B cell (primary cell): ENCODE data around the gene EXOC6B. TPM values are rescaled to one million over a fixed set of nuclear protein-coding genes. Genes with fewer than 3 reads are reported as not detected.

Experiments used
- ATAC-seq: fragments of 200-7000 bp; cut with Tn5 transposase; one replicate; pipeline ENCODE4 v1.10.0; 2021; ENCODE audit warnings: low read depth, mild to moderate bottlenecking, moderate number of reproducible peaks, moderate library complexity
- CTCF ChIA-PET: fragments of 350-600 bp; sonication (Branson Sonifier 250); formaldehyde crosslinking; loops from one replicate; lab custom pipeline; 2021; ENCODE audit warnings: antibody characterized with exemption, inconsistent platforms; lab: Charles Lee
- POLR2A ChIA-PET: fragments of 350-600 bp; sonication (Branson Sonifier 250); formaldehyde crosslinking; loops from one replicate; lab custom pipeline; 2021; ENCODE audit warnings: antibody characterized with exemption; lab: Charles Lee
- DNase-seq: peaks from one replicate; pipeline ENCODE4 v3.0.0; 2013
- H2AFZ ChIP-seq: 2 replicates; pipeline ENCODE4 v1.6.1; 2012; ENCODE audit warnings: mild to moderate bottlenecking, low read depth, low read length; ENCODE audit not compliant: insufficient read depth, poor library complexity, severe bottlenecking
- H3K27ac ChIP-seq, 2 donors: 1 replicate in 1 of 2; 2 replicates in 1 of 2; pipeline ENCODE4 v1.5.1; 2012 to 2013; ENCODE audit warnings: low read length in 2 of 2, mild to moderate bottlenecking in 2 of 2, moderate library complexity in 1 of 2
- H3K27me3 ChIP-seq, 4 experiments: fragments of 200-600 bp in 1 of 4; sonication (generic) in 1 of 4; replicated peaks in 1 of 4; 1 replicate in 2 of 4; 2 replicates in 2 of 4; pipeline versions ENCODE4 v1.6.1 to v1.7.0; 2013 to 2016; ENCODE audit warnings: low read length in 3 of 4, mild to moderate bottlenecking in 2 of 4, mixed read lengths in 1 of 4, moderate library complexity in 1 of 4; ENCODE audit not compliant: insufficient read depth in 4 of 4, control insufficient read depth in 3 of 4; ENCODE audit errors: control extremely low read depth in 1 of 4
- H3K36me3 ChIP-seq, 2 experiments: replicated peaks in 1 of 2; 1 replicate in 1 of 2; 2 replicates in 1 of 2; pipeline versions ENCODE4 v1.6.1 to v1.7.1; 2013; ENCODE audit warnings: low read length in 1 of 2; ENCODE audit not compliant: insufficient read depth in 2 of 2, control insufficient read depth in 1 of 2; ENCODE audit errors: control extremely low read depth in 1 of 2, extremely low read depth in 1 of 2
- H3K4me1 ChIP-seq, 2 donors: fragments of 200-600 bp in 1 of 2; sonication (generic) in 1 of 2; 1 replicate in 1 of 2; 2 replicates in 1 of 2; pipeline versions ENCODE4 v1.5.1 to v1.6.1; 2013 to 2017; ENCODE audit warnings: low read length in 2 of 2; ENCODE audit not compliant: control insufficient read depth in 2 of 2, insufficient read depth in 2 of 2
- H3K4me2 ChIP-seq: replicated peaks from 2 replicates; pipeline ENCODE3; 2012; ENCODE audit warnings: mild to moderate bottlenecking, low read depth, low read length; ENCODE audit not compliant: poor library complexity, severe bottlenecking
- H3K4me3 ChIP-seq, 5 experiments: fragments of 200-600 bp in 1 of 5; sonication (generic) in 1 of 5; 1 replicate in 3 of 5; 2 replicates in 2 of 5; pipeline versions ENCODE4 v1.5.1 to v1.7.0; 2011 to 2016; ENCODE audit warnings: low read length in 4 of 5, mild to moderate bottlenecking in 4 of 5, low read depth in 2 of 5, control low read depth in 1 of 5, moderate library complexity in 1 of 5; ENCODE audit not compliant: insufficient read depth in 1 of 5; ENCODE audit errors: control extremely low read depth in 1 of 5, extremely low read depth in 1 of 5
- H3K79me2 ChIP-seq: fragments of 200-600 bp; sonication (generic); one replicate; pipeline ENCODE4 v1.6.0; 2016; ENCODE audit warnings: low read length; ENCODE audit not compliant: control insufficient read depth, insufficient read depth
- H3K9ac ChIP-seq: fragments of 200-600 bp; sonication (generic); 2 replicates; pipeline ENCODE4 v1.6.1; 2017; ENCODE audit warnings: mild to moderate bottlenecking, low read length, moderate library complexity
- H3K9me3 ChIP-seq, 3 donors: one replicate each; pipeline versions ENCODE4 v1.6.1 to v1.7.1; 2013; ENCODE audit warnings: low read length in 2 of 3; ENCODE audit not compliant: control insufficient read depth in 2 of 3, insufficient read depth in 1 of 3; ENCODE audit errors: control extremely low read depth in 1 of 3
- H4K20me1 ChIP-seq: 2 replicates; pipeline ENCODE4 v1.6.0; 2012; ENCODE audit warnings: mild to moderate bottlenecking, low read length; ENCODE audit not compliant: insufficient read depth, control insufficient read depth, poor library complexity, severe bottlenecking
- H3K27ac Mint-ChIP-seq: one replicate; pipeline ENCODE4 v1.8.0; 2021; ENCODE audit warnings: mixed read lengths
- H3K27me3 Mint-ChIP-seq: one replicate; pipeline ENCODE4 v1.8.0; 2021; ENCODE audit warnings: mixed read lengths
- H3K4me1 Mint-ChIP-seq: one replicate; pipeline ENCODE4 v1.8.0; 2021; ENCODE audit warnings: mixed read lengths
- H3K4me3 Mint-ChIP-seq: one replicate; pipeline ENCODE4 v1.8.0; 2021; ENCODE audit warnings: mixed read lengths
- H3K9me3 Mint-ChIP-seq: one replicate; pipeline ENCODE4 v1.8.0; 2022; ENCODE audit warnings: mixed read lengths; ENCODE audit not compliant: insufficient read depth
- EZH2 ChIP-seq: IDR thresholded peaks from 2 replicates; pipeline ENCODE4 v1.6.1; 2012; ENCODE audit warnings: borderline replicate concordance, low read depth, mild to moderate bottlenecking, moderate library complexity, low read length; ENCODE audit not compliant: insufficient read depth, poor library complexity, severe bottlenecking
- WGBS: methylation state at CpG from one replicate; pipeline ENCODE4 v1.1.5; 2013; ENCODE audit warnings: missing lambda C conversion rate; ENCODE audit not compliant: insufficient coverage; 5-methylcytosine and 5-hydroxymethylcytosine counted together
- intact Hi-C: fragments of 100-400 bp; cut with micrococcal nuclease; formaldehyde crosslinking; loops from one replicate; pipeline ENCODE4 v1.10.0; 2022
- polyA plus RNA-seq: library from polyadenylated mRNA; depleted of rRNA; stranded (reverse); fragments of >200 nt; gene quantifications from 2 replicates; pipeline ENCODE4 v1.2.3, GENCODE V29; 2012
- total RNA-seq, 2 donors: library from RNA; stranded (reverse); fragments of 120-200 nt in 1 of 2; gene quantifications; 1 replicate in 1 of 2; 2 replicates in 1 of 2; pipeline versions ENCODE4 v1.2.3 to v1.2.4, GENCODE V29; 2013 to 2022
- TF ChIP-seq, protein P1 (sequence below): fragments of 200-600 bp; IDR thresholded peaks from one replicate; pipeline ENCODE4 v1.8.0; 2022; ENCODE audit warnings: antibody characterized with exemption, mild to moderate bottlenecking

Gene EXOC6B
- total and polyA plus RNA-seq, 2 donors (not counting 1 experiment from before 2014, with no cell fraction given), result 4.8 to 22.6 TPM

DNA sequence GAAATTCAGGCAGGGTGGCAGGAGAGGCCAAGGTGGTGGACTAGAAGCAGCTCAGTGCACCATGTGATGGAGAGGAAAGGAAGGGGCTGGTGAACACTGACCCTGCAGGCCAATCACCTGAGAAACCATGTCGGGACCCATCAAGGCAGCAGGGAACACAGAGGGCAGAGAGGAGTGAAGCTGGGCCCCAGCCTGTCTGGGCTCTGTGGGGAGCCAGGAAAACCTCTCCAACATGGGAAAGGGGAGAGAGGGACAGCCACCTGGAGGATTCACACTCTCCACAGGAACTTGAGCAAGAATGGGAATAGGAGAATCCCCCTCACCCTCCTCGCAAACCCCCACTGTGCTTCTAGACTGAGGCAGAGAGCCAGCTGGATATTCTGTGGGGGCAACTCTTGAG is 592.6 kb downstream of the EXOC6B start:
- H3K27ac ChIP-seq, result no peak overlapping the region
- ChIA-PET CTCF (no interaction called here), POLR2A (no interaction called here)
- H3K4me3 Mint-ChIP-seq, result no peak overlapping the region
- H2AFZ ChIP-seq, result no peak overlapping the region
- DNase-seq, result no peak
- H3K36me3 ChIP-seq, result no peaks in the 10 kb centered on the region
- H3K4me1 ChIP-seq, result no peaks in the 10 kb centered on the region
- no peaks in the 10 kb centered on the region for H3K79me2 ChIP-seq
- no peaks in the 10 kb centered on the region for H3K27me3 Mint-ChIP-seq
- H3K9ac ChIP-seq, result no peak overlapping the region
- H3K4me2 ChIP-seq, result no peak overlapping the region
- ATAC-seq, result no peak
- H3K27me3 ChIP-seq, result no peaks in the 10 kb centered on the region
- no peaks in the 10 kb centered on the region for H4K20me1 ChIP-seq
- no peak overlapping the region for H3K4me3 ChIP-seq
- no peak for TF ChIP-seq EZH2
- TF ChIP-seq, protein P1, sequence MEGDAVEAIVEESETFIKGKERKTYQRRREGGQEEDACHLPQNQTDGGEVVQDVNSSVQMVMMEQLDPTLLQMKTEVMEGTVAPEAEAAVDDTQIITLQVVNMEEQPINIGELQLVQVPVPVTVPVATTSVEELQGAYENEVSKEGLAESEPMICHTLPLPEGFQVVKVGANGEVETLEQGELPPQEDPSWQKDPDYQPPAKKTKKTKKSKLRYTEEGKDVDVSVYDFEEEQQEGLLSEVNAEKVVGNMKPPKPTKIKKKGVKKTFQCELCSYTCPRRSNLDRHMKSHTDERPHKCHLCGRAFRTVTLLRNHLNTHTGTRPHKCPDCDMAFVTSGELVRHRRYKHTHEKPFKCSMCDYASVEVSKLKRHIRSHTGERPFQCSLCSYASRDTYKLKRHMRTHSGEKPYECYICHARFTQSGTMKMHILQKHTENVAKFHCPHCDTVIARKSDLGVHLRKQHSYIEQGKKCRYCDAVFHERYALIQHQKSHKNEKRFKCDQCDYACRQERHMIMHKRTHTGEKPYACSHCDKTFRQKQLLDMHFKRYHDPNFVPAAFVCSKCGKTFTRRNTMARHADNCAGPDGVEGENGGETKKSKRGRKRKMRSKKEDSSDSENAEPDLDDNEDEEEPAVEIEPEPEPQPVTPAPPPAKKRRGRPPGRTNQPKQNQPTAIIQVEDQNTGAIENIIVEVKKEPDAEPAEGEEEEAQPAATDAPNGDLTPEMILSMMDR, result no peak
- H3K9me3 Mint-ChIP-seq, result no peaks in the 10 kb centered on the region
- H3K4me1 Mint-ChIP-seq, result peaks cover 6% of the 10 kb centered on the region
- no peaks in the 10 kb centered on the region for H3K9me3 ChIP-seq
- WGBS, result 100% methylated on average over 1 of the region's 2 CpGs
- intact Hi-C loops, result no loop called here
- H3K27ac Mint-ChIP-seq, result no peak overlapping the region

DNA sequence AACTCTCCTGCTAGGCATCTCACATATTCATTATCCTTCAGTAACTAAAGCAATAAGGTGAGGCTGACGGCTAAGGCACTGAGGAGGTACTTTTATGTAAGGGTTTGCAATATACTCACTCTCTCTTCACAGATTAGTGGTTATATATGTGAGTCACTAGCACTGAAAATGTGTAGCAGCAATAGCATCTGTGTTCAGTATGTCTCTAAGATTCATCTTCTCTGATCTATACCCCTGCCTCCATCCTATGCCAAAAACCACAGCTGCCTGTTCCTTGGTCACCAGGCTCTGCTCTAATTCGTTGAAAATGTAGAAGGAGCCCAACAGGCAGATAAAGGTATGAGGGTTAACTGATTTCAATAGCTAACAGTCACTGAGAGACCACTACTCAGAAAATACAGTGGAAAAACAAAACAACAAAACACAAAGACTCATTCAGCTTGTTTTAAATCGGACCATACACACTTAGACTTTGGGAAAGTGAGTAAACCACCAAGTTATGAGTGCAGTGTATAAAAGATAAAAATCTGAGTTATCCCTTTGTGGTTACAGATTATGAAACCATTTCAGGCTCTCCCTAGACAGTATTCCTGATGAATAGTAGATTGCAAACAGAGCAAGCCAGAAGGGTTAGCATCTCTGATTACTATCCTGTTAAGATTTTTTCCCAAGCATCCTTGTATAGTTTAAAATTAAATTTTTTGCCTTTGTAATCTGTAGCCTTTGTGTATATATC is 602.8 kb downstream of the EXOC6B start:
- ChIA-PET CTCF (no interaction called here), POLR2A (no interaction called here)
- no peak overlapping the region for H3K4me2 ChIP-seq
- no peaks in the 10 kb centered on the region for H3K4me1 ChIP-seq
- Mint-ChIP-seq H3K4me1 (no peaks in the 10 kb centered on the region), H3K27ac (no peak overlapping the region), H3K4me3 (no peak overlapping the region), H3K9me3 (peaks cover 3% of the 10 kb centered on the region), H3K27me3 (peaks cover 3% of the 10 kb centered on the region)
- no peaks in the 10 kb centered on the region for H3K9me3 ChIP-seq
- H3K36me3 ChIP-seq, result no peaks in the 10 kb centered on the region
- no peaks in the 10 kb centered on the region for H3K27me3 ChIP-seq
- no peak overlapping the region for H3K27ac ChIP-seq
- H3K79me2 ChIP-seq, result no peaks in the 10 kb centered on the region
- no peak overlapping the region for H2AFZ ChIP-seq
- WGBS, result no CpG with 5 or more reads among the region's 3 CpGs
- TF ChIP-seq, protein P1, result no peak
- no peak for TF ChIP-seq EZH2
- DNase-seq (no peak), ATAC-seq (no peak)
- H4K20me1 ChIP-seq, result no peaks in the 10 kb centered on the region
- intact Hi-C loops, result no loop called here
- no peak overlapping the region for H3K4me3 ChIP-seq
- H3K9ac ChIP-seq, result no peak overlapping the region
